HL-60 (cell line): ENCODE measurements around the gene TRIP13.

Source experiments
- DNase-seq, 2 experiments: peaks; one replicate each; pipeline ENCODE4 v3.0.0-alpha.2; 2010 to 2020; ENCODE audit warnings: low read depth in 1 of 2, low spot score in 1 of 2
- H3K27ac ChIP-seq: fragments of 250-450 bp; sonication (Bioruptor Pico); replicated peaks from 2 replicates; pipeline ENCODE4 v1.5.1; 2020; ENCODE audit warnings: mild to moderate bottlenecking, moderate library complexity
- H3K27me3 ChIP-seq: fragments of 250-450 bp; sonication (Bioruptor Pico); 2 replicates; pipeline ENCODE4 v1.5.1; 2021; ENCODE audit warnings: mild to moderate bottlenecking, moderate library complexity; ENCODE audit not compliant: insufficient read depth, poor library complexity, severe bottlenecking
- H3K4me3 ChIP-seq: replicated peaks from 2 replicates; pipeline ENCODE4 v1.5.1; 2011; ENCODE audit warnings: mild to moderate bottlenecking, control low read depth, low read length; ENCODE audit not compliant: insufficient read depth
- GABPA ChIP-seq: IDR thresholded peaks from 2 replicates; pipeline ENCODE4 v1.6.1; 2012; ENCODE audit warnings: low read depth
- POLR2AphosphoS5 ChIP-seq: IDR thresholded peaks from 2 replicates; pipeline ENCODE4 v1.6.1; 2012; ENCODE audit warnings: low read depth
- SPI1 ChIP-seq: IDR thresholded peaks from 2 replicates; pipeline ENCODE4 v1.6.1; 2012; ENCODE audit warnings: low read depth, mild to moderate bottlenecking, borderline replicate concordance
- TF ChIP-seq, protein P1 (sequence below): IDR thresholded peaks from one replicate; pipeline ENCODE4 v1.5.1; 2011; ENCODE audit warnings: low read length, control low read depth, inconsistent platforms; ENCODE audit not compliant: insufficient read depth
- TF ChIP-seq, protein P2 (sequence below): IDR thresholded peaks from 2 replicates; pipeline ENCODE4 v1.6.1; 2012; ENCODE audit warnings: low read depth; ENCODE audit not compliant: insufficient replicate concordance

The TRIP13 gene

DNA sequence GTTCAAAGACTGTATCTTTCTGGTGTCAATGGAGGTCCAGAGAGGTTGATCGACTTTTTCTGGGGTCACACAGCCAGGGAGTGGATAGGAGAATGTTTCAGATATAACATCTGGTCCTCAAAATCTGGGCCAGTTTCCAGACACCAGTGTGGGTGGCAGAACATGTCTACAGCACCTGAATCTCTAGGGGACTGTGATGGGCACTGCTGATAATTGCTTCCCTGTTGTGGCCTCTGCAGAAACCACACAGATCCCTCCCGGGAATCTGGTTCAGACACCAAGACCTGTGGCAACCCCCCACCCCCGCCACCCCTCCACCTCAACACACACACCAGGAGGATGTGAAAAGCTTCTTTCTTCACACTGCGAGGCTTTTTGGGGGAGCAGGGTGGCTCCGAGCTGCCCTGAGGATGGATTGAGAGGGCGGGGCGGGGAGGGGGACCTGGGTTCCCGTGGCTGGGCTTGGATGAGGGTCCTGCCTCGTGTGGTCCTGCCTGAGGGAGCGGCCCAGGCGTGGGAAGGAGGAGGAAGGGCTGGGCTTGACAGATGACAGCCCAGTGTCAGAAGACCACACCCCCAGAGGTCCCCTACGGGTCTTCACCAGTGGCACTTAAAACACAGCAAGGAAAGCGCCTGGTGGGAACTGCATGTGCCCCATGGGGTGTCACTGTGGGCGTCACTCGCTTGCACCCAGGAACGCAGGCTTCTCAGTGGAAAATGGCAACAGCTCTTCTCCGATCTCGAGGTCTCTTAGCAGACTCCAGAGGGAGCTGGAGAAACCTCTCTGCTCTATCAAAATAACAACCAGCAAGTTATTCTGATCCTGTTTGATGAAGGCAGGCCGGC lies 55.2 kb downstream of the TRIP13 start:
- DNase-seq = no peak
- Histone ChIP-seq H3K27ac (no peak overlapping the region), H3K4me3 (no peak overlapping the region), H3K27me3 (peaks cover 16% of the 10 kb centered on the region)
- no peak for TF ChIP-seq POLR2AphosphoS5

DNA sequence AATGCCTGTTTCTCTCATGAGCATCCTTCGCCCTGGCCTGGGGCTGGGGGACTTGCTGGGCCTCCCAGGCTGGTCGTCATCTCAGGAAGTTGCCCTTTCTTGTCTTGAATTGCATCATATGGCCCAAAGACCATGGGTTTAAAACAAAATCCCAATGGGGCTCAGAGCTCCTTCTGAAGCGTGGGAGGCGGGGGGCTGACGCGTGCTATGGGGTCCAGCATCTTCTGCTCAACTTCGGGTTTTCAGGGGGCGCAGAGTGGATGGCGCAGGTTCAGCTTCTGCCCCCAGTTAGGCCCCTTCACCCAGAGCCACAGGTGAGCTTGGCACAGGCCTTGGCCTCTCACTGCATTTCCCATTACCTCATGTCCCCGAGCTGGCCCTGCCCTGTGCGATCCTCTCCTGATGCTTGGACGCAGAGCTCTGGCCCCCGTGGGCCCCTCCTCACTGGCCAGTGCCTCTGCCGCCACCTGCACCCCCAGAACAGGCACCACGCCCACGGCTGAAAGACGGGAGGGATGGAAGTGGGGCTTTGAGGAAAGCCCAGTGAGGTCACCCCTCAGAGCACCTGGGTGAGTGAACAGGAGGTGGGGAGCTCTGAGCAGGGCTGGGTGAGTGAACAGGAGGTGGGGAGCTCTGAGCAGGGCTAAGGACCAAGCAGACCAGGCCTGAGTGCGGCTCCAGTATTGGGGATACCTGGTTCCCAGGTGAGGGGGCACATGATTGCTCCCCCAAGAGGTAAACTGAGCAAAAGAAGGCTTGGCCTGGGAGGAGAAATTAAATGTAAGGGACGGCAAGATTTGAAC lies 56.0 kb downstream of the TRIP13 start:
- Histone ChIP-seq H3K4me3 (no peak overlapping the region), H3K27me3 (peaks cover 14% of the 10 kb centered on the region), H3K27ac (no peak overlapping the region)
- TF ChIP-seq, protein P1, sequence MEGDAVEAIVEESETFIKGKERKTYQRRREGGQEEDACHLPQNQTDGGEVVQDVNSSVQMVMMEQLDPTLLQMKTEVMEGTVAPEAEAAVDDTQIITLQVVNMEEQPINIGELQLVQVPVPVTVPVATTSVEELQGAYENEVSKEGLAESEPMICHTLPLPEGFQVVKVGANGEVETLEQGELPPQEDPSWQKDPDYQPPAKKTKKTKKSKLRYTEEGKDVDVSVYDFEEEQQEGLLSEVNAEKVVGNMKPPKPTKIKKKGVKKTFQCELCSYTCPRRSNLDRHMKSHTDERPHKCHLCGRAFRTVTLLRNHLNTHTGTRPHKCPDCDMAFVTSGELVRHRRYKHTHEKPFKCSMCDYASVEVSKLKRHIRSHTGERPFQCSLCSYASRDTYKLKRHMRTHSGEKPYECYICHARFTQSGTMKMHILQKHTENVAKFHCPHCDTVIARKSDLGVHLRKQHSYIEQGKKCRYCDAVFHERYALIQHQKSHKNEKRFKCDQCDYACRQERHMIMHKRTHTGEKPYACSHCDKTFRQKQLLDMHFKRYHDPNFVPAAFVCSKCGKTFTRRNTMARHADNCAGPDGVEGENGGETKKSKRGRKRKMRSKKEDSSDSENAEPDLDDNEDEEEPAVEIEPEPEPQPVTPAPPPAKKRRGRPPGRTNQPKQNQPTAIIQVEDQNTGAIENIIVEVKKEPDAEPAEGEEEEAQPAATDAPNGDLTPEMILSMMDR = no peak
- TF ChIP-seq GABPA (no peak), SPI1 (no peak), POLR2AphosphoS5 (no peak)
- TF ChIP-seq, protein P2, sequence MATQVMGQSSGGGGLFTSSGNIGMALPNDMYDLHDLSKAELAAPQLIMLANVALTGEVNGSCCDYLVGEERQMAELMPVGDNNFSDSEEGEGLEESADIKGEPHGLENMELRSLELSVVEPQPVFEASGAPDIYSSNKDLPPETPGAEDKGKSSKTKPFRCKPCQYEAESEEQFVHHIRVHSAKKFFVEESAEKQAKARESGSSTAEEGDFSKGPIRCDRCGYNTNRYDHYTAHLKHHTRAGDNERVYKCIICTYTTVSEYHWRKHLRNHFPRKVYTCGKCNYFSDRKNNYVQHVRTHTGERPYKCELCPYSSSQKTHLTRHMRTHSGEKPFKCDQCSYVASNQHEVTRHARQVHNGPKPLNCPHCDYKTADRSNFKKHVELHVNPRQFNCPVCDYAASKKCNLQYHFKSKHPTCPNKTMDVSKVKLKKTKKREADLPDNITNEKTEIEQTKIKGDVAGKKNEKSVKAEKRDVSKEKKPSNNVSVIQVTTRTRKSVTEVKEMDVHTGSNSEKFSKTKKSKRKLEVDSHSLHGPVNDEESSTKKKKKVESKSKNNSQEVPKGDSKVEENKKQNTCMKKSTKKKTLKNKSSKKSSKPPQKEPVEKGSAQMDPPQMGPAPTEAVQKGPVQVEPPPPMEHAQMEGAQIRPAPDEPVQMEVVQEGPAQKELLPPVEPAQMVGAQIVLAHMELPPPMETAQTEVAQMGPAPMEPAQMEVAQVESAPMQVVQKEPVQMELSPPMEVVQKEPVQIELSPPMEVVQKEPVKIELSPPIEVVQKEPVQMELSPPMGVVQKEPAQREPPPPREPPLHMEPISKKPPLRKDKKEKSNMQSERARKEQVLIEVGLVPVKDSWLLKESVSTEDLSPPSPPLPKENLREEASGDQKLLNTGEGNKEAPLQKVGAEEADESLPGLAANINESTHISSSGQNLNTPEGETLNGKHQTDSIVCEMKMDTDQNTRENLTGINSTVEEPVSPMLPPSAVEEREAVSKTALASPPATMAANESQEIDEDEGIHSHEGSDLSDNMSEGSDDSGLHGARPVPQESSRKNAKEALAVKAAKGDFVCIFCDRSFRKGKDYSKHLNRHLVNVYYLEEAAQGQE = no peak
- DNase-seq = no peak

DNA sequence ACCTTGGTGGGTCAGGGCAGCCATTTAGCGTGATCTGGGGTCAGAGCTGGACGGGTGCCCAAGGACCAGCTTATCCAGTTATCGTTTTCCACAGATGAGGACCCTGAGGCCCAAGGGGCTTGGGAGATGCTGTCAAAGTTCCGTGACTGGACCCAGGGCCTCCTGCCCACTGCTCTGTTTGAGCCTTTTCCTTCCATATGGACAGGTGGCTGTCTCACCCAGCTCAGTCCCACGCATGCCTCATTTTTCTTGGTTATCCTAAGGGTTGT lies 56.5 kb downstream of the TRIP13 start:
- no peak overlapping the region for H3K27ac ChIP-seq
- no peak for DNase-seq
- peaks cover 14% of the 10 kb centered on the region for H3K27me3 ChIP-seq
- H3K4me3 ChIP-seq = no peak overlapping the region
- no peak for TF ChIP-seq SPI1
- TF ChIP-seq, protein P2 = no peak
- TF ChIP-seq GABPA = no peak
- TF ChIP-seq POLR2AphosphoS5 = no peak
- TF ChIP-seq, protein P1 = no peak

DNA sequence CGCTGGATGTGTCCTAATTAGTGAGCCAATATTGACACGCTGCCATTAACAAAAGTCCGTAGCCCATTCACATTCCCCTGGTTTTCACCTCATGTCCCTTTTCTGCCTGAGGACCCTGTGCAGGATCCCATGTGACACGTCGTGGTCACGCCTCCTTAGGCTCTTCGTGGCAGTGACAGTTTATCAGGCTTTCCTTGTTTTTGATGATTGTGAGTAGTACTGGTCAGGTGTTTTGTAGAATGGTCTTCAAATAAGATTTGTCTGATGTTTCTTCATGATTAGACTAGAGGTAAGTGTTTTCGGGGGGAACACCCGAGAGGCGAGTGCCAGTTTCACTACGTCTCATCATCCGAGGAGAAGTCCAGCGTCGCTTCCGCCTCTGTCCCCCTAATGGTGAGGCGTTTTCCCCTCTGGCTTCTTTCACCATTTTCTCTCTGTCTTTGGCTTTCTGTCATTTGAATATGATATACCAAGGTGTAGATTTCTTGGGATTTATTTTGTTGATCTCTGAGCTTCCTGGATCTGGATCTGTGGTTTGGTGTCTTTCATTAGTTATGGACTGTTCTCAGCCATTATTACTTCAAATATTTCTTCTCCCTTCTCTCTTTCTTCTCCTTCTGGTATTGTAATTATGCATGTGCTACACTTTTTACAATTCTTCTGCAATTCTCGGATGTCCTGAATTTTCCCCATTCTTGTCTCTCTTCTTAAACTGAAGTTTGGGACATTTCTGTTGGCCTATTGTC lies 57.3 kb downstream of the TRIP13 start:
- no peak for DNase-seq
- Histone ChIP-seq H3K27ac (no peak overlapping the region), H3K4me3 (no peak overlapping the region), H3K27me3 (peaks cover 14% of the 10 kb centered on the region)
- TF ChIP-seq SPI1 (no peak), POLR2AphosphoS5 (no peak), GABPA (no peak)
- TF ChIP-seq, protein P2 = no peak
- TF ChIP-seq, protein P1 = no peak
